Osteoblast (primary cell): ENCODE measurements around the gene ANGPTL3. TPM values are rescaled to one million over a fixed set of nuclear protein-coding genes. Genes with fewer than 3 reads are reported as not detected.
"Not testable (repeated sequence)": the region's sequence is repeated elsewhere in the genome, so short reads cannot be mapped to it uniquely, and the experiment has no call there.

Experiments
- DNase-seq: peaks from one replicate; pipeline ENCODE4 v3.0.0; 2011; ENCODE audit warnings: low spot score, mixed read lengths; ENCODE audit not compliant: insufficient read length; ENCODE audit errors: missing footprints
- H2AFZ ChIP-seq: 2 replicates; pipeline ENCODE4 v1.6.0; 2011; ENCODE audit warnings: mild to moderate bottlenecking, low read length
- H3K27ac ChIP-seq: 2 replicates; pipeline ENCODE4 v1.5.1; 2011; ENCODE audit warnings: mild to moderate bottlenecking, low read depth, low read length, moderate library complexity
- H3K27me3 ChIP-seq: 2 replicates; pipeline ENCODE4 v1.6.0; 2012; ENCODE audit warnings: mild to moderate bottlenecking, control low read depth, inconsistent platforms, low read length, moderate library complexity; ENCODE audit not compliant: insufficient read depth
- H3K36me3 ChIP-seq: 2 replicates; pipeline ENCODE4 v1.5.1; 2011; ENCODE audit warnings: mild to moderate bottlenecking, low read length, control low read depth, moderate library complexity; ENCODE audit not compliant: insufficient read depth
- H3K4me1 ChIP-seq: 2 replicates; pipeline ENCODE4 v1.5.1; 2011; ENCODE audit warnings: mild to moderate bottlenecking, low read length, control low read depth, moderate library complexity; ENCODE audit not compliant: insufficient read depth
- H3K4me2 ChIP-seq: 2 replicates; pipeline ENCODE4 v1.6.0; 2011; ENCODE audit warnings: mild to moderate bottlenecking, low read length; ENCODE audit not compliant: insufficient read depth
- H3K4me3 ChIP-seq: fragments of 200-600 bp; sonication (generic); 3 replicates; pipeline ENCODE4 v1.5.1; 2012; ENCODE audit warnings: mild to moderate bottlenecking, low read length, inconsistent platforms; ENCODE audit not compliant: insufficient read depth
- H3K79me2 ChIP-seq: 2 replicates; pipeline ENCODE4 v1.6.0; 2012; ENCODE audit warnings: mild to moderate bottlenecking, low read length, control low read depth, inconsistent platforms; ENCODE audit not compliant: insufficient read depth
- H3K9me3 ChIP-seq: 2 replicates; pipeline ENCODE4 v1.5.1; 2011; ENCODE audit warnings: low read depth, low read length, control low read depth
- H4K20me1 ChIP-seq: 2 replicates; pipeline ENCODE4 v1.6.0; 2012; ENCODE audit warnings: mild to moderate bottlenecking, low read length, control low read depth; ENCODE audit not compliant: insufficient read depth
- total RNA-seq: library from RNA; depleted of rRNA; stranded (reverse); fragments of >200 nt; gene quantifications from 2 replicates; pipeline ENCODE4 v1.2.3, GENCODE V29; 2012
- TF ChIP-seq, protein P1 (sequence below): IDR thresholded peaks from 2 replicates; pipeline ENCODE4 v1.5.1; 2011; ENCODE audit warnings: mild to moderate bottlenecking, low read depth, low read length, moderate library complexity; ENCODE audit errors: extremely low read depth

ANGPTL3 gene
- total RNA-seq = under 0.01 TPM in 1 of 2 replicates, not detected in the other

GRCh38 chr1:62597281-62597680 is at the start of gene ANGPTL3:
TSS of gene ANGPTL3 (plus strand) at chr1:62597520. CDS start at chr1:62597567, 47 bp downstream.
- no peak for DNase-seq
- H3K79me2 ChIP-seq = no peaks in the 10 kb centered on the region

GRCh38 chr1:62561306-62561705 is 36.0 kb upstream of the ANGPTL3 start:
- Histone ChIP-seq H3K36me3 (peaks cover 6% of the 10 kb centered on the region), H4K20me1 (no peaks in the 10 kb centered on the region), H3K4me3 (no peak overlapping the region), H3K79me2 (no peaks in the 10 kb centered on the region), H3K9me3 (no peaks in the 10 kb centered on the region), H3K4me2 (no peak overlapping the region), H3K4me1 (no peaks in the 10 kb centered on the region), H2AFZ (no peak overlapping the region), H3K27me3 (no peaks in the 10 kb centered on the region), H3K27ac (no peak overlapping the region)
- TF ChIP-seq, protein P1, sequence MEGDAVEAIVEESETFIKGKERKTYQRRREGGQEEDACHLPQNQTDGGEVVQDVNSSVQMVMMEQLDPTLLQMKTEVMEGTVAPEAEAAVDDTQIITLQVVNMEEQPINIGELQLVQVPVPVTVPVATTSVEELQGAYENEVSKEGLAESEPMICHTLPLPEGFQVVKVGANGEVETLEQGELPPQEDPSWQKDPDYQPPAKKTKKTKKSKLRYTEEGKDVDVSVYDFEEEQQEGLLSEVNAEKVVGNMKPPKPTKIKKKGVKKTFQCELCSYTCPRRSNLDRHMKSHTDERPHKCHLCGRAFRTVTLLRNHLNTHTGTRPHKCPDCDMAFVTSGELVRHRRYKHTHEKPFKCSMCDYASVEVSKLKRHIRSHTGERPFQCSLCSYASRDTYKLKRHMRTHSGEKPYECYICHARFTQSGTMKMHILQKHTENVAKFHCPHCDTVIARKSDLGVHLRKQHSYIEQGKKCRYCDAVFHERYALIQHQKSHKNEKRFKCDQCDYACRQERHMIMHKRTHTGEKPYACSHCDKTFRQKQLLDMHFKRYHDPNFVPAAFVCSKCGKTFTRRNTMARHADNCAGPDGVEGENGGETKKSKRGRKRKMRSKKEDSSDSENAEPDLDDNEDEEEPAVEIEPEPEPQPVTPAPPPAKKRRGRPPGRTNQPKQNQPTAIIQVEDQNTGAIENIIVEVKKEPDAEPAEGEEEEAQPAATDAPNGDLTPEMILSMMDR = no peak
- DNase-seq = no peak

More at GRCh38 chr1:62597281-62597680, at the start of gene ANGPTL3:
- H3K36me3 ChIP-seq = no peaks in the 10 kb centered on the region
- H4K20me1 ChIP-seq = no peaks in the 10 kb centered on the region
- H3K27ac ChIP-seq = no peak within 1 kb of the TSS
- H2AFZ ChIP-seq = no peak within 1 kb of the TSS
- peaks cover 25% of the 10 kb centered on the region for H3K4me1 ChIP-seq
- TF ChIP-seq, protein P1 = no peak
- no peak within 1 kb of the TSS for H3K4me2 ChIP-seq
- H3K9me3 ChIP-seq = no peaks in the 10 kb centered on the region
- no peak within 1 kb of the TSS for H3K4me3 ChIP-seq
- no peaks in the 10 kb centered on the region for H3K27me3 ChIP-seq

DNA sequence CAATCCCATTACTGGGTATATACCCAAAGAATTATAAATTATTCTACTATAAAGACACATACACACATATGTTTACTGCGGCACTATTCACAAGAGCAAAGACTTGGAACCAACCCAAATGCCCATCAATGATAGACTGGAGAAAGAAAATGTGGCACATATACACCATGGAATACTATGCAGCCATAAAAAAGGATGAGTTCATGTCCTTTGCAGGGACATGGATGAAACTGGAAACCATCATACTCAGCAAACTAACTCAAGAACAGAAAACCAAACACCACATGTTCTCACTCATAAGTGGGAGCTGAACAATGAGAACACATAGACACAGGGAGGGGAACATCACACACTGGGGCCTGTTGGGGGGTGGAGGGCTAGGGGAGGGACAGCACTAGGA is 30.1 kb upstream of the ANGPTL3 start:
- not testable (repeated sequence) for H3K27me3 ChIP-seq, H3K4me1 ChIP-seq, H2AFZ ChIP-seq, H4K20me1 ChIP-seq, H3K36me3 ChIP-seq, H3K4me3 ChIP-seq, H3K9me3 ChIP-seq, DNase-seq, H3K79me2 ChIP-seq, H3K27ac ChIP-seq, H3K4me2 ChIP-seq

- not testable (repeated sequence) for DNase-seq, H3K27me3 ChIP-seq, H3K9me3 ChIP-seq, H3K27ac ChIP-seq, H3K36me3 ChIP-seq, H3K4me1 ChIP-seq, H3K79me2 ChIP-seq, H2AFZ ChIP-seq, H3K4me2 ChIP-seq, H4K20me1 ChIP-seq, H3K4me3 ChIP-seq
These were observed 29.4 kb upstream of the ANGPTL3 start for GRCh38 chr1:62567926-62568325.

DNA sequence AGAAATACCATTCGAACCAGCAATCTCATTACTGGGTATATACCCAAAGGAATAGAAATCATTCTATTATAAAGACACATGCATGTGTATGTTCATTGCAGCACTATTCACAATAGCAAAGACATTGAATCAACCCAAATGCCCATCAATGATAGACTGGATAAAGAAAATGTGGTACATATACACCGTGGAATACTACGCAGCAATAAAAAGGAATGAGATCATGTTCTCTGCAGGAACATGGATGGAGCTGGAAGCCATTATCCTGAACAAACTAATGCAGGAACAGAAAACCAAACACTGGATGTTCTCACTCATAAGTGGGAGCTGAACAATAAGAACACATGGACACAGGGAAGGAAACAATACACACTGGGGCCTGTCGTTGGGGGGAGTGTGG is 25.8 kb upstream of the ANGPTL3 start:
- H3K27me3 ChIP-seq, H3K27ac ChIP-seq, H3K4me1 ChIP-seq, H3K4me2 ChIP-seq, H3K79me2 ChIP-seq, DNase-seq, H2AFZ ChIP-seq, H4K20me1 ChIP-seq, H3K4me3 ChIP-seq, H3K9me3 ChIP-seq: not testable (repeated sequence)
- peaks cover 13% of the 10 kb centered on the region for H3K36me3 ChIP-seq
